H1 (cell line): ENCODE measurements around the gene MYADM. TPM values are rescaled to one million over a fixed set of nuclear protein-coding genes. Genes with fewer than 3 reads are reported as not detected.

Source experiments
- CTCF ChIA-PET: fragments of 300-600 bp; sonication (Branson Sonifier 250); formaldehyde crosslinking; loops from one replicate; lab custom pipeline; 2021; ENCODE audit not compliant: partially characterized antibody; lab: Charles Lee
- POLR2A ChIA-PET: fragments of 300-600 bp; sonication (Branson Sonifier 250); formaldehyde crosslinking; loops from one replicate; lab custom pipeline; 2021; ENCODE audit warnings: inconsistent platforms; ENCODE audit not compliant: partially characterized antibody; lab: Charles Lee
- DNase-seq, 2 experiments: peaks; one replicate each; pipeline versions ENCODE4 v3.0.0 to v3.0.0-alpha.2; 2010 to 2022; ENCODE audit warnings: low spot score in 2 of 2, low read depth in 1 of 2, mixed read lengths in 1 of 2
- FAIRE-seq: peaks from 2 replicates; lab custom pipeline; 2011; peaks lifted over from hg19 to GRCh38; lab: Jason Lieb, UNC
- H2AFZ ChIP-seq: 2 replicates; pipeline ENCODE4 v1.8.1; 2012; ENCODE audit warnings: low read length, inconsistent platforms
- H2AK5ac ChIP-seq: 2 replicates; pipeline ENCODE4 v1.6.1; 2013; ENCODE audit warnings: low read depth, low read length
- H2BK120ac ChIP-seq: replicated peaks from 2 replicates; pipeline ENCODE3; 2013; ENCODE audit warnings: low read depth, low read length, inconsistent platforms
- H2BK12ac ChIP-seq: 2 replicates; pipeline ENCODE4 v1.6.1; 2013; ENCODE audit warnings: low read depth, low read length
- H2BK15ac ChIP-seq: 2 replicates; pipeline ENCODE4 v1.6.1; 2013; ENCODE audit warnings: low read length
- H2BK20ac ChIP-seq: 2 replicates; pipeline ENCODE4 v1.6.1; 2013; ENCODE audit warnings: low read length
- H2BK5ac ChIP-seq: 2 replicates; pipeline ENCODE4 v1.6.1; 2013; ENCODE audit warnings: low read depth, low read length
- H3K14ac ChIP-seq: 2 replicates; pipeline ENCODE4 v1.6.1; 2013; ENCODE audit warnings: inconsistent platforms; ENCODE audit not compliant: insufficient read length
- H3K18ac ChIP-seq: 2 replicates; pipeline ENCODE4 v1.6.1; 2013; ENCODE audit warnings: low read length; ENCODE audit errors: extremely low read depth
- H3K23ac ChIP-seq: 2 replicates; pipeline ENCODE4 v1.6.1; 2013; ENCODE audit warnings: inconsistent platforms; ENCODE audit not compliant: insufficient read length
- H3K23me2 ChIP-seq: 2 replicates; pipeline ENCODE4 v1.6.1; 2013; ENCODE audit warnings: low read depth, low read length
- H3K27ac ChIP-seq: 2 replicates; pipeline ENCODE4 v1.6.1; 2011; ENCODE audit warnings: low read depth, low read length, inconsistent platforms
- H3K27me3 ChIP-seq, 4 experiments: replicated peaks in 1 of 4; 1 replicate in 1 of 4; 2 replicates in 3 of 4; pipeline versions ENCODE4 v1.6.1 to v1.8.1; 2011 to 2013; ENCODE audit warnings: low read length in 3 of 4, mild to moderate bottlenecking in 3 of 4, inconsistent platforms in 2 of 4, mixed read lengths in 2 of 4, moderate library complexity in 1 of 4; ENCODE audit not compliant: control insufficient read depth in 3 of 4, insufficient read depth in 3 of 4; ENCODE audit errors: extremely low read depth in 1 of 4
- H3K36me3 ChIP-seq, 4 experiments: 2 replicates each; pipeline versions ENCODE4 v1.6.1 to v1.8.1; 2011 to 2013; ENCODE audit warnings: mild to moderate bottlenecking in 4 of 4, low read length in 3 of 4, moderate library complexity in 2 of 4, control low read depth in 1 of 4, inconsistent platforms in 1 of 4; ENCODE audit not compliant: insufficient read depth in 4 of 4, control insufficient read depth in 2 of 4
- H3K4ac ChIP-seq: replicated peaks from 2 replicates; pipeline ENCODE3; 2013; ENCODE audit warnings: low read length, low read depth, mixed read lengths, inconsistent platforms; ENCODE audit not compliant: insufficient read length
- H3K4me1 ChIP-seq, 4 experiments: replicated peaks in 1 of 4; 1 replicate in 1 of 4; 2 replicates in 3 of 4; pipeline versions ENCODE4 v1.6.1 to v1.8.1; 2011 to 2013; ENCODE audit warnings: low read length in 3 of 4, inconsistent platforms in 2 of 4, mixed read lengths in 1 of 4; ENCODE audit not compliant: insufficient read depth in 4 of 4, control insufficient read depth in 3 of 4
- H3K4me2 ChIP-seq, 2 experiments: 2 replicates each; pipeline versions ENCODE4 v1.6.1 to v1.8.1; 2011 to 2013; ENCODE audit warnings: low read depth in 2 of 2, low read length in 2 of 2, control low read depth in 1 of 2, inconsistent platforms in 1 of 2, mild to moderate bottlenecking in 1 of 2; ENCODE audit not compliant: insufficient read depth in 1 of 2
- H3K4me3 ChIP-seq, 4 experiments: fragments of 200-600, 300-600 bp in 1 of 4; sonication (generic), shearing (Covaris generic), sonication (Bioruptor Twin) in 1 of 4; 2 replicates each; pipeline versions ENCODE4 v1.5.1 to v1.8.1; 2011 to 2016; ENCODE audit warnings: low read length in 4 of 4, low read depth in 3 of 4, control low read depth in 2 of 4, inconsistent platforms in 2 of 4, mild to moderate bottlenecking in 2 of 4, mixed read lengths in 1 of 4, moderate library complexity in 1 of 4; ENCODE audit not compliant: insufficient read depth in 2 of 4; ENCODE audit errors: extremely low read depth in 1 of 4
- H3K56ac ChIP-seq: replicated peaks from 2 replicates; pipeline ENCODE3; 2013; ENCODE audit warnings: low read depth, mild to moderate bottlenecking, mixed read lengths, low read length, inconsistent platforms; ENCODE audit not compliant: insufficient read length
- H3K79me1 ChIP-seq: 2 replicates; pipeline ENCODE4 v1.6.1; 2013; ENCODE audit warnings: low read depth, low read length, control low read depth
- H3K79me2 ChIP-seq, 2 experiments: 2 replicates each; pipeline versions ENCODE4 v1.6.1 to v1.8.1; 2012 to 2013; ENCODE audit warnings: low read length in 2 of 2, mild to moderate bottlenecking in 2 of 2, inconsistent platforms in 1 of 2; ENCODE audit not compliant: insufficient read depth in 2 of 2, control insufficient read depth in 1 of 2
- H3K9ac ChIP-seq, 4 experiments: replicated peaks in 1 of 4; 1 replicate in 1 of 4; 2 replicates in 3 of 4; pipeline versions ENCODE4 v1.6.1 to v1.8.1; 2011 to 2013; ENCODE audit warnings: low read depth in 3 of 4, low read length in 3 of 4, control low read depth in 2 of 4, mild to moderate bottlenecking in 2 of 4, moderate library complexity in 2 of 4, inconsistent platforms in 1 of 4; ENCODE audit errors: extremely low read depth in 1 of 4
- H3K9me3 ChIP-seq, 2 experiments: 2 replicates each; pipeline versions ENCODE4 v1.6.1 to v1.8.1; 2012 to 2013; ENCODE audit warnings: mild to moderate bottlenecking in 2 of 2, moderate library complexity in 2 of 2, control low read depth in 1 of 2, inconsistent platforms in 1 of 2, low read depth in 1 of 2, low read length in 1 of 2, mixed read lengths in 1 of 2; ENCODE audit not compliant: insufficient read depth in 2 of 2
- H4K20me1 ChIP-seq, 2 experiments: replicated peaks in 1 of 2; 2 replicates each; pipeline versions ENCODE3 to v1.8.1; 2011 to 2013; ENCODE audit warnings: inconsistent platforms in 2 of 2, low read length in 2 of 2, mild to moderate bottlenecking in 1 of 2; ENCODE audit not compliant: insufficient read depth in 2 of 2, control insufficient read depth in 1 of 2
- H4K5ac ChIP-seq: 2 replicates; pipeline ENCODE4 v1.6.1; 2013; ENCODE audit warnings: low read length, low read depth, mixed read lengths, inconsistent platforms; ENCODE audit not compliant: insufficient read length
- H4K8ac ChIP-seq: 2 replicates; pipeline ENCODE4 v1.8.0; 2013; ENCODE audit warnings: mild to moderate bottlenecking, moderate library complexity, low read length, inconsistent platforms; ENCODE audit not compliant: insufficient read depth; ENCODE audit errors: extremely low read depth
- H4K91ac ChIP-seq: replicated peaks from 2 replicates; pipeline ENCODE3; 2013; ENCODE audit warnings: low read length, mixed read lengths, inconsistent platforms; ENCODE audit not compliant: insufficient read length
- CTBP2 ChIP-seq: IDR thresholded peaks from 2 replicates; pipeline ENCODE4 v1.7.0; 2011; ENCODE audit warnings: borderline replicate concordance, mild to moderate bottlenecking, moderate library complexity, mixed read lengths, low read length; ENCODE audit not compliant: insufficient read depth, insufficient read length
- CTCF ChIP-seq, 3 experiments: IDR thresholded peaks; 1 replicate in 2 of 3; 2 replicates in 1 of 3; pipeline versions ENCODE4 v1.5.1 to v1.6.1; 2011; ENCODE audit warnings: low read length in 3 of 3, mild to moderate bottlenecking in 3 of 3, inconsistent platforms in 2 of 3, low read depth in 1 of 3, moderate library complexity in 1 of 3; ENCODE audit not compliant: insufficient read depth in 1 of 3; ENCODE audit errors: control extremely low read depth in 1 of 3
- KDM4A ChIP-seq: IDR thresholded peaks from one replicate; pipeline ENCODE4 v1.7.1; 2012; ENCODE audit warnings: low read depth, mild to moderate bottlenecking, moderate library complexity, low read length, inconsistent platforms; ENCODE audit not compliant: severe bottlenecking
- NANOG ChIP-seq: IDR thresholded peaks from 2 replicates; pipeline ENCODE4 v1.6.1; 2011; ENCODE audit warnings: low read length, low read depth, mild to moderate bottlenecking, inconsistent platforms; ENCODE audit not compliant: insufficient read depth, poor library complexity, severe bottlenecking
- POLR2AphosphoS5 ChIP-seq: IDR thresholded peaks from 2 replicates; pipeline ENCODE4 v1.6.1; 2011; ENCODE audit warnings: low read depth, low read length
- RNF2 ChIP-seq: fragments of 200-900, 300-1000 bp; sonication (generic); IDR thresholded peaks from 2 replicates; pipeline ENCODE4 v1.7.1; 2016; ENCODE audit warnings: borderline replicate concordance, low read depth, mild to moderate bottlenecking, antibody characterized with exemption, low read length; ENCODE audit not compliant: poor library complexity, severe bottlenecking; ENCODE audit errors: missing control alignments
- SIN3A ChIP-seq, 2 experiments: IDR thresholded peaks in 1 of 2; conservative IDR thresholded peaks in 1 of 2; 2 replicates each; pipeline ENCODE4 v1.6.1; 2011 to 2012; ENCODE audit warnings: low read length in 2 of 2, improper control_type of control experiment in 1 of 2, low read depth in 1 of 2, mild to moderate bottlenecking in 1 of 2
- SP1 ChIP-seq: IDR thresholded peaks from 2 replicates; pipeline ENCODE4 v1.6.1; 2011; ENCODE audit warnings: low read depth, low read length
- TEAD4 ChIP-seq: IDR thresholded peaks from 2 replicates; pipeline ENCODE4 v1.6.1; 2012; ENCODE audit warnings: low read depth, low read length, inconsistent platforms, mixed read lengths
- WGBS, 2 experiments: shearing (Covaris generic) in 1 of 2; methylation state at CpG; one replicate each; pipeline versions ENCODE4 v1.1.6 to v1.1.7; 2013 to 2015; ENCODE audit warnings: low lambda C conversion rate in 2 of 2, mixed read lengths in 2 of 2, inconsistent platforms in 1 of 2, low coverage in 1 of 2, missing lambda C conversion rate in 1 of 2; ENCODE audit not compliant: insufficient replicate concordance in 2 of 2, insufficient coverage in 1 of 2, insufficient read length in 1 of 2; ENCODE audit errors: extremely low coverage in 1 of 2, missing lambda C conversion rate in 1 of 2; 5-methylcytosine and 5-hydroxymethylcytosine counted together
- polyA plus RNA-seq, 7 experiments: library from polyadenylated mRNA; depleted of rRNA in 3 of 7; stranded (reverse) in 5 of 7; unstranded in 2 of 7; fragments of >200 nt in 5 of 7; fragments of 200-250 nt in 2 of 7; gene quantifications; 1 replicate in 5 of 7; 2 replicates in 1 of 7; 4 replicates in 1 of 7; pipeline versions ENCODE4 v1.2.1 to v1.2.3, GENCODE V29; 2011 to 2013; ENCODE audit warnings: missing spikeins in 2 of 7, mixed read lengths in 2 of 7
- total RNA-seq: library from RNA; stranded (reverse); fragmentation: NEBNext Ultra II Directional; extraction: Animal tissue kit (Norgen Biotek cat#: 25700); gene quantifications from 2 replicates; pipeline ENCODE4 v1.2.1, GENCODE V29; 2021

The MYADM gene
- total and polyA plus RNA-seq, 2 of the 8 experiments (the other 6 are each of a cell fraction or from before 2014, with no cell fraction given) = 70.1 to 74.2 TPM

- Histone ChIP-seq H3K56ac (no peak overlapping the region), H3K36me3 (no peaks in the 10 kb centered on the region), H2BK15ac (peak overlapping the region; percentile 72; the same call in 1 of the 2 replicates), H3K9me3 (no peaks in the 10 kb centered on the region), H3K23ac (no peak overlapping the region), H4K91ac (no peak overlapping the region), H2BK12ac (0 out of 2 replicates have a peak overlapping the region, but pooled peaks have one; percentile 90), H3K18ac (no peak overlapping the region), H4K5ac (no peak overlapping the region), H3K14ac (no peak overlapping the region), H4K8ac (no peak overlapping the region), H3K79me2 (peaks cover 0 to 18% of the 10 kb centered on the region in 2 experiments; a peak in 3 of 4 replicates), H2AK5ac (no peak overlapping the region; the same call in 1 of the 2 replicates), H3K4me1 (peaks cover 0 to 14% (median 4%) of the 10 kb centered on the region in 4 experiments; a peak in 5 of 7 replicates), H2AFZ (no peak overlapping the region), H2BK5ac (0 out of 2 replicates have a peak overlapping the region, but pooled peaks have one; percentile 75), H2BK20ac (no peak overlapping the region), H3K27me3 (peaks cover 0 to 23% (median 14%) of the 10 kb centered on the region in 4 experiments; a peak in 5 of 7 replicates), H3K4ac (peak overlapping the region; percentile 2), H3K9ac (no peak overlapping the region), H3K4me3 (peak overlapping the region in 2 of 4 experiments; percentile 57 to 72; a peak in 3 of 8 replicates), H3K79me1 (peaks cover 7% of the 10 kb centered on the region), H3K23me2 (peaks cover 22% of the 10 kb centered on the region), H3K4me2 (peak overlapping the region; percentile 95; a peak in 3 of 4 replicates), H4K20me1 (peaks cover 3 to 10% of the 10 kb centered on the region in 2 experiments), H3K27ac (no peak overlapping the region), H2BK120ac (no peak overlapping the region)
- 66% methylated on average over 14 of the region's 14 CpGs; no CpG with 5 or more reads in 1 of the 2 experiments for WGBS, 2 experiments
- POLR2A ChIA-PET = interaction anchor here (0.6 to 2.8 kb wide), 14 partner anchors 8 to 207 kb away, joined by 3 to 17 read pairs (median 6); partner anchors contain the start of genes MYADM and PRKCG
- no peak for FAIRE-seq
- CTCF ChIA-PET = interaction anchor here (0.6 to 2.9 kb wide), 26 partner anchors 10 to 995 kb away, joined by 3 to 31 read pairs (median 4); partner anchors contain the start of gene MYADM
- DNase-seq = no peak
- TF ChIP-seq RNF2 = no peak
- TF ChIP-seq CTCF (IDR thresholded peaks at IDR 0.05; ENCODE audit: control extremely low read depth in 1 of 3, insufficient read depth in 1 of 3, low read depth in 1 of 3, low read length in 3 of 3) = no peak
- TF ChIP-seq NANOG = no peak
- no peak for TF ChIP-seq SIN3A (conservative IDR thresholded peaks at IDR 0.05 in 1 of 2, IDR thresholded peaks at IDR 0.05 in 1 of 2; ENCODE audit: low read depth in 1 of 2, low read length in 2 of 2)
- no peak for TF ChIP-seq SP1
- TF ChIP-seq POLR2AphosphoS5 = no peak
- no peak for TF ChIP-seq TEAD4
- TF ChIP-seq KDM4A = no peak
- TF ChIP-seq CTBP2 = no peak
Observed at GRCh38 chr19:53907193-53907581, 39.5 kb downstream of the MYADM start.
